Stimulated activated CD8-positive, alpha-beta memory T cell treated with anti-CD3 and anti-CD28 coated beads, Interleukin-4, amount 100 ng/mL, for 1 hour (primary cell): ENCODE results near the gene ZNF692.
A peak's percentile ranks its signal among the peaks of the same experiment; 100 is the strongest.
"Not testable (repeated sequence)": the region's sequence is repeated elsewhere in the genome, so short reads cannot be mapped to it uniquely, and the experiment has no call there.

Source experiments
- DNase-seq, 2 donors: peaks; one replicate each; pipeline ENCODE4 v3.0.0-alpha.2; 2020; ENCODE audit warnings: low read depth in 2 of 2, low spot score in 1 of 2

The ZNF692 gene

GRCh38 chr1:248882427-248882826 lies 23.5 kb upstream of the ZNF692 start:
- DNase-seq: not testable (repeated sequence)

DNA sequence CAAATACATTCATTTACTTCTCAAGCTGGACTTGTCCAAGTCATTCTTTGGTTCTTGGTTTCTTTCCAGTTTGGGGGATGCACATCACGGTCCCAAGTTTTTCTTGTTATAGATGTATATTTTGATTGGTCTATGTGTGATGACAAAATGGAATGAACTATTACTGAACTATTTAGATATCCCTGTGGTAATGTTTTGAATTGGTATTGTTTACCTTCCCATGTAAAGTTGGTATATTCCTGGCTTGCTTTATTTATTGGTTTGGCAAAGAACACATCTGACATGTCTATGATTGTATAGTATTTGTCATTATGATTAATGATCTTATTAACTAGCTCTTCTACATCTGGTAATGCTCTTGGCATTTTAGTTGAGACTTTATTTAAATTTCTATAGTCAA lies 22.4 kb upstream of the ZNF692 start:
- DNase-seq: no peak

GRCh38 chr1:248873993-248874533 lies 15.2 kb upstream of the ZNF692 start:
- DNase-seq: peak; percentile 65 to 72

DNA sequence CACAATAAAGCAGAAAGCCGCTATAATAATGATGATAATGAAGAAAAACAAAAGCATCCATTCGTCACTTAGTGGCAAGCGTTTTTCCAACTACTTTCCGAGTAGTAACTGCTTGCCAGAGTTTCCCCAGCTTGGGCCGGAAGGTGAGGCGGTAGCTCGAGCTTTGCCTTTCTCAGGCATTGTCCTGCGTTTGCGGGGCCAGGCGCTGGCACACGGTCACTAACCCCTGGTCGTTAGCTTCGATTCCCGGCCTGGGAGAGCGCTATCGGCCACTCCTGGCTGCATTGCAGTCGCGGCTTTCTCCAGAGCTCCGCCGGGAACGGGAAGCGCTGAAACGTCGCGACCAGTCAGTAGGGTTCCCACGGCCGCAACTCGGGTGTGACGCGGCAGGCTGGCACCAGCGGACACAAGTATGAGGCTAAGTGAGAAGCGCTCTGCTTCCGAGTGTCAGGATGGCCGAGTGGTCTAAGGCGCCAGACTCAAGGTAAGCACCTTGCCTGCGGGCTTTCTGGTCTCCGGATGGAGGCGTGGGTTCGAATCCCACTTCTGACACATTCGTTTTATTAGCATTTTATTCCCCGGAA lies 14.6 kb upstream of the ZNF692 start:
- peak; percentile 90 to 91 for DNase-seq

DNA sequence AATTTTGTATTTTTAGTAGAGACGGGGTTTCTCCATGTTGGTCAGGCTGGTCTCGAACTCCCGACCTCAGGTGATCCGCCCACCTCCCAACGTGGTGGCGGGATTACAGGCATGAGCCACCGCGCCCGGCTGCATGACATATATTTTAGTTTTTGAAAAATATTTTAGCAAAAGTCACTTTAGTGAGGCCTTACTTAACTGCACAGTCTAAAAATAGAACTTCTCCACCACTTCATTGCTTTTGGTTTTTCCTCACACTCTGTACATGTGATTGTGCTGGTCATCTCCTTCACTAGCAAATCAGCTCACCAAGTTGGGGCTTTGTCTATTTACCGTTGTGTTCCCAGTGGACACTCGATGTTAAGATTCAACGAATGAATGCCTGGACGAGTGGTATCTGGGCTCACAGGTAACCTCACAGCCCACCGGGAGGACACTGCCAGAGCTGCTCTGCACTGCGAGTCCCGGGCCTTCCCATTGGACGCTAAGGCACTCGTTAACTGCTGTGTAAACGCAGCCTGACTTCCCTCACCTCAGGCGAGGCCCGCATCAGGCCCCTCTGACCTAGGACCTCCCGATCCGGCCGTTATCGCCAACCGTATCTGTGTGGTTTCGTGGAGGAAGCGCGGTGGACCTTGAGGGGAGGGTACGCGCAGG lies 14.0 kb upstream of the ZNF692 start:
- no peak for DNase-seq

DNA sequence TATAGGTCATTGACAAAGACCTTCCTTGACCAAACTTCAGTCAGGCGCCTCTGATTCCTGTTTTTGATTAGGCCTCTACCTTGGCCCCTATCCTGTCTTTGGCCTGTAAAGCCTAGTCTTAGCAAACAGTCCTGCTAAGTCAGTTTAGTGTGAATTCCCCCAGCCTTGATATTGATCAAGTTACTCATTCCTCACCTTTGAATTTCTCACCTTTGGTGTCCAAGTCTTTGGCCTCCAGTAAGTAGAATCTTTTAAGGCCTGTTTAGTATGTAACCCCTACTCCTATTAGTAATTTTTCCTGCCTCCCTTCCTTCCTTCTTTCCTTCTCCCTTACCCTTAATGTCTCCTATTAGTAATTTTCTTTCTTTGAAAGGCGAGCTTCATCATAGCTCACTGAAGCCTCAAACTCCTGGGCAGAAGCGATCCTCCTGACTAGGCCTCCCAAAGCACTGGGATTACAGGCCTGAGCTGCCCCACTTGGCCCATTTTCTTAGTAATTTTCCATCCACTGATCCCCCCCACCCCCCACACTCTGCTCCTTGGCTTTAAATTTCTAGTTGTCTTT lies 13.0 kb upstream of the ZNF692 start:
- DNase-seq: no peak

DNA sequence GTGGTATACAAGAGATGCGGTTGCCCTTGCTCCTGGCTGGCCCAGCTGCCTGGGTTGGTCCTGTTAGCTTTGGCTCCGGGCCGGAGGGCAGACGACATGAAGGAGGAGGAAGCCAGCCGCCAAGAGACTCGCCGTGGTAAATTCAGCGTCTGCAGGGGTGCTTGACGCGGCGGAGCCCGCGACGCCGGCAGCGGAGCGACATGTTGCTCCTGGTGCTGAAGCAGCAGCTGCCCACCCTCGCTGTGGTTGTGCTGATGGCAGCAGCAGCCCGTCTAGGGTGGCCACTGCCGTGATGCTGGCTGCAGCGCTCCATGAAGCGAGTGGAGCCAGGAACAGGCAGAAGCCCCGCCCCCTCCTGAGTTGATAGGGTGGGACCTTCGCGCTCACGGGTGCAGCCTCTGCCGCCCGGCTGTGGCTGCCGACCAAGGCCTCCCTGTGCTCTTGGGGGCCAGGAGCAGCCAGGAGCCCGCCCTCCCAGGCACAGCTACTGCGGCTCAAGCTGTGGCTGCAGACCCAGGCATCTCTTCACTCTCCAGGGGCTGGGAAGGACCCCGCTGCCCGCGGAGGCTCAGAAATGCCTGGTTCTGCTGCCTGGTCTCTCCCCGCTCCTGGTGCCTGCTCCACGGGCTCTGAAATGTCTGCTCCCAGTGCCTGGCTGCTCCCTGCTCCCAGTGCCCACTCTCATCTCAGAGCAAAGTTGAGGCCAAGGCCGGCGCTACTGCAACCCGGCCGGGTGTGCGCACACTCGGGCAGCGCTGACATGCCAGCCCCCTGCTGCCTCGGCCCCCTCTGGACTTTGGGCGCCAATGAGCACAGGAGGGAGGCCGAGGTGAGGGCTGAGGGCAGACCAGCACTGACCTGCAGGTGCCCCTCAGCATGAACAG lies 4.4 kb upstream of the ZNF692 start:
- peak in 1 of 2 donors; percentile 58 for DNase-seq

DNA sequence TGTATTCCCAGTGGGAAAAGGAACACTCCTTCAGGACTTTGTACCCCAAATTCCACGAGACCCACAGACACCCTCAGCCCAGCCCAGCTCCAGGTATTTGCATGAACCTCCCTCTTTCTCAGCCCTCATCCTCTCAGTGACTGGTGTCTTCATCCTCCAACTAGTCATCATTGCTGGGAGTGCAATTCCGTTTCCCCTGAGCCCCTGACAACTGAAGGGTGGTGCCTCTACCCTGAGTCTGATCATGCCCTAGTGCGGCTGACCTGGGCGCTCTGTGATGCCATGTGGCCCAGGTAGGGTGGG lies 3.8 kb upstream of the ZNF692 start:
- DNase-seq: no peak

GRCh38 chr1:248861616-248862015 lies 2.7 kb upstream of the ZNF692 start:
- DNase-seq: no peak

GRCh38 chr1:248860007-248860406 lies 1.1 kb upstream of the ZNF692 start:
- no peak for DNase-seq

DNA sequence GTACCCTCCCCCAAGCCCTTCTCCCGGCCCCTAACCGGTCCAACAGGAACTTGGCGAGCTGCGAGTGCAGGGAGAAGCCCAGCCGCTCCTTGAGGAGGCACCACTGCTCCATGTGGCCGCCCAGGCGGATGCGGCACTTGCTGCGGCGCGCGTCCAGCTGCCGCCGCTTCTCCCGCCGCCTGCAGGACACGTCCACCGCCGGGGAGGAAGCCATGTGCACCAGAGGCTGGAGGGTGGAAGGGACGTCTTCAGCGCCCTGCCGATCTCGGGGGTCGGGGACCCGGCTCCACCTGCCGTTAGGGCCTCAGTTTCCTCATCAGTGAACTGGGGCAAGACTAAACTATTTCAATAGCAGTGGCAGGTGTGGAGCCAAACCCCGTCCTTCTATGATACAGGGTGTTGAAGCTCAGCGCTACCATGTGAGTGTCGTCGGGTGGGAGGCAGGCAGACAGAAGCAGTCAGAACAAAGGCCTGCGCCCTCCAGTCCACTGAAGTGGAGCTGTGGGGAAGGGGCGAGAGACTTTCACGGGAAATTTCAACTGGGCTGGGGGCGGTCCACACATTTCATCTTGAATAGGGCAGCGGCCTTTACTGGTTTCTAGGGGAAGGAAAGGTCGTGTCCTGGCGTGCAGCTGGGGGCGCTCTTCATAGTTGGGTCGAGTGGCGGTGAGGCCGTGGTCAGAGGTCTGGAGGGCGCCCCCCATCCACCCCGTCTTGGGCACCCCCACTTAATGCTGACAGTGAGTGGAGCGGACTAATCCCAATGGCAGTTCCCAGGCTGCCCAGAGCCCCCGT lies 592 bp downstream of the ZNF692 start:
- no peak for DNase-seq

GRCh38 chr1:248857749-248858095 lies 1.2 kb downstream of the ZNF692 start:
- no peak for DNase-seq

GRCh38 chr1:248857201-248857600 lies 1.7 kb downstream of the ZNF692 start:
- DNase-seq: no peak

GRCh38 chr1:248856176-248856575 lies 2.7 kb downstream of the ZNF692 start:
- DNase-seq: no peak

DNA sequence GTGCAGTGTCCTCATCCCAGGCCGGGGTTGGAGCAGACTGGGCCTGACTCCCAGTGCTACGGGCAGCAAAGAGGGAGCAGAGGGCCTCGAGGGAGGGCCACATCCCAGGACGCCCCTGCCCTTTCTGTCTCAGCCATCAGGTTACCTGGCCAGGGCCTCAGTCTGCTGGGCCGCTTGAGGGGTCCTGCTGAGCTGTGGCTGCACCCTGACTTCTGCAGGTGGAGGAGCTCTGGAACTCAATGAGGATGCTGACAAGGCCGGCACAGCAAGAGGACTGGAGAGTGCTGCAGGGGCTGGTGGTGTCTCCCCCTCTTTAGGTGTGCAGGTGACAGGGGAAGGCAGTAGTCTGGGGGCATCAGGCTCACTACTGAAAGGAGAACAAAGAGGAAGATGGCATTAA lies 3.3 kb downstream of the ZNF692 start:
- no peak for DNase-seq

DNA sequence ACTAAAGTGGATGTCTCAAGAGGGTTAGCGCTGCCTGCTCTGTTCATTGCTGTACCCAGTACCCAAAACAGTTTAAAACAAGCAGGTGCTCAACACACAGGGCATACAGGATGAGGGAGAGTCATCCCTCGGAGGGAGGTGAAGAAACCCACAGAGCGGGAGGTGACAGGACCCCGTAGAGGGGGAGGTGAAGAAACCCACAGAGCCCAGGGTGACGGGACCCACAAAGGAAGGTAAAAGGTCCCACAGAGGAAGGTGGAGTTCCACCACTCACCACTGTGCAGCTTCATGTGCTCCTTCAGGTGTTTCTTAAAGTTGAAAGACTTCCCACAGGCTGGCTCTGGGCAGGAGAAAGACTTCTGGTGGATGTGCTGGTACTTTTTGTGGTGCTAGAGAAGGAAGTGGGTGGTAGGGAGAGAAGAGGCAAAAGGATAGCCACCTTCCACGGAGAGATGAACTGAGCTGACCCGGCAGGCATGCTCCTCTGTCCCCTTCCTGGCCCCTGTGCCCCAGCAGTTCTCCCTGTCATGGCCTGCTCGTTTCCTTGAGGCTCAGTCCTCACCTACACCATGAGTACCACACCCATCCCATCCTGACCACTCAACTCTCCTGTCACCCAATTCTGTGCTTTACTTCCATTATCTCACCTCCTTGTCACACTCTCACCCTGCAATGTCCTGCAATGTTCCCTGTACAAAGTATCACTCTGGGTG lies 5.1 kb downstream of the ZNF692 start:
- DNase-seq: no peak

- DNase-seq: no peak
Measured at GRCh38 chr1:248852481-248853405, 6.1 kb downstream of the ZNF692 start.

GRCh38 chr1:248851390-248851789 lies 7.5 kb downstream of the ZNF692 start:
- no peak for DNase-seq

- no peak for DNase-seq
Measured at GRCh38 chr1:248850536-248851251, 8.2 kb downstream of the ZNF692 start.
